ENCODE data around the gene AQP3. TPM values are rescaled to one million over a fixed set of nuclear protein-coding genes. Genes with fewer than 3 reads are reported as not detected.

AQP3 gene
- polyA plus RNA-seq, 1 donor (not counting 4 experiments of a cell fraction or from before 2014, with no cell fraction given), result 239 TPM

DNA sequence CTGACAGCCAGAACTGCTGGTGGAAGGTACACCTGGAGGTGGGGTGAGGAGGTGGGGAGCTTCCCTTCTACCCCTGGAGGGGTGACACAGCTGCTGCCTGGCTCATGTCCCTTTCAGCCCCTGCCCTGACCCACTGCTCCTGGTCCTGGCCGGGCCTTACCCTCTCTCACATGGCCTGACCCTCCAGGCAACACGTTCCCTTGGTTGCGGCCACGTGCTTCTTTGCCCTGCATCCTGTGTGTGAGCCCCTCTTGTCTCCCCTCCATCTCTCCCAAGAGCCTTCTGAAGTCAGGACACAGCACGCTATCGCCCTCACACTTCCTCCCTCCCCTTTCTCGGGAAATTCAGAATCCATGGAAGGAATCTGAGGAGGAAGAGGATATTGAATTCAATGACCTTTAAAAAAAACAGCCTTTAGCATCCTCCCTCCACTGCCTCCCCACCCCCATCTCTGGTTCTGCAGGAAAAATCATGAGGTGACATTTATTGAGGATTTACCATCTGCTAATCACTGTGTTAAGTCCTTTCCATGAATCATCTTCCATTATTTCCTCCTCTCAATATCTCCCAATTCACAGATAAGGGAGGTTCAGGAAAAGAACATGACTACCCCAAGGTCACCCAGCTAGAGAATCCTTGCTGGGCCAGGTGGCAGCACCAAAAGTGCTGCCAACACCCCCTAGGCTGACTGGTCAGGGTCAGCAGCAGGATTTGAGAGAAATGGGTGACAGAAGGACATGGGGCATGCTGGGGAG, 8.3 kb downstream of the AQP3 start:
- H3K9ac ChIP-seq (ENCODE audit: control insufficient read depth, extremely low read depth, insufficient read depth, low read length), result no peak overlapping the region
- peaks cover 39% of the 10 kb centered on the region for H3K4me1 ChIP-seq (ENCODE audit: control insufficient read depth, extremely low read depth, insufficient read depth, low read length)
- H3K4me3 ChIP-seq (ENCODE audit: control insufficient read depth in 2 of 3, extremely low read depth in 1 of 3, insufficient read depth in 2 of 3, low read depth in 1 of 3, low read length in 3 of 3), result no peak overlapping the region
- no peak overlapping the region for H3K4me2 ChIP-seq (ENCODE audit: control insufficient read depth, extremely low read depth, insufficient read depth, low read depth, low read length)
- H3K79me2 ChIP-seq (ENCODE audit: control insufficient read depth, insufficient read depth, low read length), result no peaks in the 10 kb centered on the region
- no peak for DNase-seq (ENCODE audit: low read depth, low spot score)
- peaks cover 2 to 25% of the 10 kb centered on the region in 2 experiments for H3K36me3 ChIP-seq (ENCODE audit: control insufficient read depth in 2 of 2, extremely low read depth in 1 of 2, insufficient read depth in 2 of 2, low read length in 2 of 2)
- no peaks in the 10 kb centered on the region for H4K20me1 ChIP-seq (ENCODE audit: control insufficient read depth, extremely low read depth, insufficient read depth, low read length)
- dilution Hi-C loops (cut with MboI; ENCODE audit: extremely low pct_ligation_motif_present, low sequenced_read_pairs), result no loop called here
- peaks cover 2% of the 10 kb centered on the region for H3K9me1 ChIP-seq (ENCODE audit: control insufficient read depth, extremely low read depth, insufficient read depth, low read length)
- H3K27ac ChIP-seq (ENCODE audit: control insufficient read depth, insufficient read depth, low read length), result no peak overlapping the region
- no peaks in the 10 kb centered on the region for H3K27me3 ChIP-seq (ENCODE audit: control insufficient read depth, extremely low read depth, insufficient read depth, low read length)
- no peaks in the 10 kb centered on the region for H3K9me3 ChIP-seq (ENCODE audit: control insufficient read depth, low read depth, low read length)
- peak; percentile 65 for FAIRE-seq
- H2AFZ ChIP-seq (ENCODE audit: control insufficient read depth, low read length), result no peak overlapping the region
- TF ChIP-seq, protein P1, sequence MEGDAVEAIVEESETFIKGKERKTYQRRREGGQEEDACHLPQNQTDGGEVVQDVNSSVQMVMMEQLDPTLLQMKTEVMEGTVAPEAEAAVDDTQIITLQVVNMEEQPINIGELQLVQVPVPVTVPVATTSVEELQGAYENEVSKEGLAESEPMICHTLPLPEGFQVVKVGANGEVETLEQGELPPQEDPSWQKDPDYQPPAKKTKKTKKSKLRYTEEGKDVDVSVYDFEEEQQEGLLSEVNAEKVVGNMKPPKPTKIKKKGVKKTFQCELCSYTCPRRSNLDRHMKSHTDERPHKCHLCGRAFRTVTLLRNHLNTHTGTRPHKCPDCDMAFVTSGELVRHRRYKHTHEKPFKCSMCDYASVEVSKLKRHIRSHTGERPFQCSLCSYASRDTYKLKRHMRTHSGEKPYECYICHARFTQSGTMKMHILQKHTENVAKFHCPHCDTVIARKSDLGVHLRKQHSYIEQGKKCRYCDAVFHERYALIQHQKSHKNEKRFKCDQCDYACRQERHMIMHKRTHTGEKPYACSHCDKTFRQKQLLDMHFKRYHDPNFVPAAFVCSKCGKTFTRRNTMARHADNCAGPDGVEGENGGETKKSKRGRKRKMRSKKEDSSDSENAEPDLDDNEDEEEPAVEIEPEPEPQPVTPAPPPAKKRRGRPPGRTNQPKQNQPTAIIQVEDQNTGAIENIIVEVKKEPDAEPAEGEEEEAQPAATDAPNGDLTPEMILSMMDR (optimal IDR thresholded peaks at IDR 0.05 in 1 of 3, IDR thresholded peaks at IDR 0.05 in 1 of 3, conservative IDR thresholded peaks at IDR 0.05 in 1 of 3; ENCODE audit: extremely low read depth in 1 of 3, insufficient read depth in 2 of 3, low read length in 3 of 3), result no peak
- no peak for TF ChIP-seq EZH2 (IDR thresholded peaks at IDR 0.05; ENCODE audit: low read length)

DNA sequence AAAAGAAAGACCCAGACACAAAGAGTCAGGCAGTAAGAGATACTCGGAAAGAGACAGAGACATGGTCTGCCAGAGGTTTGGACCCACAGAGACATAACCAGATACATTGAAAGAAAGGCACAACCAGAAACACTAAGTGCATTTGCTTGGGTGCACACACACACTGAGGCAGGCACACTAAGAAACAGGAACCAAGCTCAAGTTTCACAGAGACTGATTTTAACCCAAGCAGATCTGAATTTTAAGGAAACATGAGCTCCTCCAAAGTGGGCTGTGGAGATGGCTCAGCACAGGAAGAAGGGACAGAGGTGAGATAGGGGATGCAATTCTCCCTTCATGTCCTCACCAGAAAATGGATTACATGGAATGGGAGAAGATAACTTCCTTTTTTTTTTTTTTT, 9.5 kb downstream of the AQP3 start:
- no peak overlapping the region for H2AFZ ChIP-seq (ENCODE audit: control insufficient read depth, low read length)
- DNase-seq (ENCODE audit: low read depth, low spot score) (no peak), FAIRE-seq (peak; percentile 9)
- H3K4me3 ChIP-seq (ENCODE audit: control insufficient read depth in 2 of 3, extremely low read depth in 1 of 3, insufficient read depth in 2 of 3, low read depth in 1 of 3, low read length in 3 of 3), result no peak overlapping the region
- no peaks in the 10 kb centered on the region for H3K79me2 ChIP-seq (ENCODE audit: control insufficient read depth, insufficient read depth, low read length)
- H3K4me1 ChIP-seq (ENCODE audit: control insufficient read depth, extremely low read depth, insufficient read depth, low read length), result peaks cover 28% of the 10 kb centered on the region
- no peaks in the 10 kb centered on the region for H3K9me3 ChIP-seq (ENCODE audit: control insufficient read depth, low read depth, low read length)
- peaks cover 2% of the 10 kb centered on the region for H3K9me1 ChIP-seq (ENCODE audit: control insufficient read depth, extremely low read depth, insufficient read depth, low read length)
- no peaks in the 10 kb centered on the region for H4K20me1 ChIP-seq (ENCODE audit: control insufficient read depth, extremely low read depth, insufficient read depth, low read length)
- dilution Hi-C loops (cut with MboI; ENCODE audit: extremely low pct_ligation_motif_present, low sequenced_read_pairs), result no loop called here
- H3K36me3 ChIP-seq (ENCODE audit: control insufficient read depth in 2 of 2, extremely low read depth in 1 of 2, insufficient read depth in 2 of 2, low read length in 2 of 2), result peaks cover 2 to 16% of the 10 kb centered on the region in 2 experiments
- no peaks in the 10 kb centered on the region for H3K27me3 ChIP-seq (ENCODE audit: control insufficient read depth, extremely low read depth, insufficient read depth, low read length)
- H3K9ac ChIP-seq (ENCODE audit: control insufficient read depth, extremely low read depth, insufficient read depth, low read length), result no peak overlapping the region
- TF ChIP-seq EZH2 (IDR thresholded peaks at IDR 0.05; ENCODE audit: low read length), result no peak
- TF ChIP-seq, protein P1 (optimal IDR thresholded peaks at IDR 0.05 in 1 of 3, IDR thresholded peaks at IDR 0.05 in 1 of 3, conservative IDR thresholded peaks at IDR 0.05 in 1 of 3; ENCODE audit: extremely low read depth in 1 of 3, insufficient read depth in 2 of 3, low read length in 3 of 3), result no peak
- no peak overlapping the region for H3K27ac ChIP-seq (ENCODE audit: control insufficient read depth, insufficient read depth, low read length)
- no peak overlapping the region for H3K4me2 ChIP-seq (ENCODE audit: control insufficient read depth, extremely low read depth, insufficient read depth, low read depth, low read length)

Data from keratinocyte (primary cell).